KMS-11 (cell line): ENCODE results near the gene ARID1B.

Experiments
- H2AFZ ChIP-seq: fragments of 200-600 bp; sonication (generic); 2 replicates; pipeline ENCODE4 v1.6.1; 2016; ENCODE audit warnings: antibody characterized with exemption, mixed run types, low read depth
- H3K27ac ChIP-seq: fragments of 200-600 bp; sonication (generic); 2 replicates; pipeline ENCODE4 v1.6.1; 2016; ENCODE audit warnings: mild to moderate bottlenecking, mixed run types
- H3K27me3 ChIP-seq: fragments of 200-600 bp; sonication (generic); 2 replicates; pipeline ENCODE4 v1.6.1; 2017; ENCODE audit warnings: mild to moderate bottlenecking, low read depth, mixed run types, moderate library complexity; ENCODE audit not compliant: insufficient read depth
- H3K36me3 ChIP-seq: fragments of 200-600 bp; sonication (generic); 2 replicates; pipeline ENCODE4 v1.6.1; 2017; ENCODE audit warnings: mild to moderate bottlenecking, mixed run types; ENCODE audit not compliant: insufficient read depth
- H3K4me1 ChIP-seq: fragments of 200-600 bp; sonication (generic); 2 replicates; pipeline ENCODE4 v1.6.1; 2016; ENCODE audit warnings: mild to moderate bottlenecking, low read depth, mixed run types; ENCODE audit not compliant: poor library complexity, severe bottlenecking
- H3K4me2 ChIP-seq: fragments of 200-600 bp; sonication (generic); 2 replicates; pipeline ENCODE4 v1.7.0; 2016; ENCODE audit warnings: mild to moderate bottlenecking, mixed run types
- H3K4me3 ChIP-seq: fragments of 200-600 bp; sonication (generic); IDR thresholded peaks from 2 replicates; pipeline ENCODE4 v1.6.1; 2017; ENCODE audit warnings: low read depth, low read length, mixed read lengths; ENCODE audit not compliant: insufficient read depth
- H3K79me2 ChIP-seq: fragments of 200-600 bp; sonication (generic); 2 replicates; pipeline ENCODE4 v1.6.1; 2016; ENCODE audit warnings: low read depth, mixed run types; ENCODE audit not compliant: insufficient read depth
- H3K9ac ChIP-seq: fragments of 200-600 bp; sonication (generic); 2 replicates; pipeline ENCODE4 v1.6.1; 2016; ENCODE audit warnings: mild to moderate bottlenecking, mixed run types
- H4K20me1 ChIP-seq: fragments of 200-600 bp; sonication (generic); 2 replicates; pipeline ENCODE4 v1.6.1; 2016; ENCODE audit warnings: mild to moderate bottlenecking, mixed run types; ENCODE audit not compliant: insufficient read depth
- CTCF ChIP-seq: fragments of 200-600 bp; sonication (generic); conservative IDR thresholded peaks from 2 replicates; pipeline ENCODE4 v1.6.1; 2017; ENCODE audit warnings: low read depth, mild to moderate bottlenecking, antibody characterized with exemption, low read length, moderate library complexity, mixed read lengths

ARID1B gene

GRCh38 chr6:157059781-157060180 is 282.6 kb downstream of the ARID1B start:
- Histone ChIP-seq H3K4me2 (no peak overlapping the region), H3K9ac (no peak overlapping the region), H3K79me2 (peaks cover 3% of the 10 kb centered on the region; the same call in 1 of the 2 replicates), H3K4me1 (peaks cover 8% of the 10 kb centered on the region), H3K27me3 (no peaks in the 10 kb centered on the region), H3K27ac (no peak overlapping the region), H4K20me1 (peaks cover 3% of the 10 kb centered on the region; the same call in 1 of the 2 replicates), H2AFZ (no peak overlapping the region), H3K4me3 (no peak overlapping the region), H3K36me3 (no peaks in the 10 kb centered on the region)
- TF ChIP-seq CTCF, result no peak

- Histone ChIP-seq H3K27ac (no peak overlapping the region), H3K9ac (no peak overlapping the region), H4K20me1 (peaks cover 3% of the 10 kb centered on the region; the same call in 1 of the 2 replicates), H3K4me2 (no peak overlapping the region), H3K36me3 (no peaks in the 10 kb centered on the region), H3K4me3 (no peak overlapping the region), H3K4me1 (peaks cover 8% of the 10 kb centered on the region), H2AFZ (no peak overlapping the region), H3K27me3 (no peaks in the 10 kb centered on the region), H3K79me2 (peaks cover 3% of the 10 kb centered on the region; the same call in 1 of the 2 replicates)
- TF ChIP-seq CTCF, result no peak
Measured at GRCh38 chr6:157060440-157060952, 283.3 kb downstream of the ARID1B start.

- Histone ChIP-seq H3K4me2 (no peak overlapping the region), H3K4me1 (peaks cover 19% of the 10 kb centered on the region), H3K27ac (no peak overlapping the region), H3K9ac (no peak overlapping the region), H3K27me3 (no peaks in the 10 kb centered on the region), H3K36me3 (no peaks in the 10 kb centered on the region), H4K20me1 (peaks cover 3% of the 10 kb centered on the region; the same call in 1 of the 2 replicates), H3K79me2 (0 out of 2 replicates have a peak, but pooled peaks cover 3% of the 10 kb centered on the region), H2AFZ (no peak overlapping the region), H3K4me3 (no peak overlapping the region)
- no peak for TF ChIP-seq CTCF
Measured at GRCh38 chr6:157061770-157062594, 284.8 kb downstream of the ARID1B start.

- Histone ChIP-seq H3K4me1 (peaks cover 33% of the 10 kb centered on the region), H4K20me1 (peaks cover 3% of the 10 kb centered on the region; the same call in 1 of the 2 replicates)
Measured at GRCh38 chr6:157063176-157063905, 286.2 kb downstream of the ARID1B start.

More at GRCh38 chr6:157063176-157063905, 286.2 kb downstream of the ARID1B start:
- H3K27me3 ChIP-seq, result no peaks in the 10 kb centered on the region
- H3K9ac ChIP-seq, result no peak overlapping the region
- H3K4me3 ChIP-seq, result no peak overlapping the region
- H3K79me2 ChIP-seq, result 0 out of 2 replicates have a peak, but pooled peaks cover 2% of the 10 kb centered on the region
- H3K4me2 ChIP-seq, result no peak overlapping the region
- H2AFZ ChIP-seq, result no peak overlapping the region
- H3K36me3 ChIP-seq, result no peaks in the 10 kb centered on the region
- H3K27ac ChIP-seq, result no peak overlapping the region
- TF ChIP-seq CTCF, result no peak
